Measurements from ENCODE around the gene CD200R1L.

The CD200R1L gene

DNA sequence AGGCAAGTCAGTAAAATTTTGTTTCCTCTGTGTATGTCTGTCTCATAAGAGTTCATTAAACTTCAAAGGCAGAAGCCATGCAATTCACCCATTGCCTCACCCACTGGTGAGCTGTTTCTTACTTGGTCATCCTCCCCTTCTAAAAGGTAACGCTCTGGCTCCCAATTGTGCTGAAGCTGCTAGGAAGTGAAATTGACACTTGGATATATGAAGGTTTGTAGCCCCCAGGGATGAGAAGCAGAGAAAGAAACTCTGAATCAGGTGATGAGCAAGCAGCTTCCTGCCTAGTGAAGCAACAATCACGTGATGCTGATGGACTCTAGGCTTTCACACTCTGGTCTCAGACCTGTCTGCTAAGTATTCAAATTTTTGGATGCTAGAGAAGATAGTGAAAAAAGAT is 70.7 kb downstream of the CD200R1L start:
- Mint-ChIP-seq H3K27ac (no peak overlapping the region), H3K4me1 (peaks cover 13% of the 10 kb centered on the region), H3K4me3 (no peak overlapping the region), H3K27me3 (ENCODE audit: low read depth) (peaks cover 13% of the 10 kb centered on the region), H3K36me3 (ENCODE audit: low read depth) (no peaks in the 10 kb centered on the region), H3K9me3 (no peaks in the 10 kb centered on the region)
- TF ChIP-seq, protein P1, sequence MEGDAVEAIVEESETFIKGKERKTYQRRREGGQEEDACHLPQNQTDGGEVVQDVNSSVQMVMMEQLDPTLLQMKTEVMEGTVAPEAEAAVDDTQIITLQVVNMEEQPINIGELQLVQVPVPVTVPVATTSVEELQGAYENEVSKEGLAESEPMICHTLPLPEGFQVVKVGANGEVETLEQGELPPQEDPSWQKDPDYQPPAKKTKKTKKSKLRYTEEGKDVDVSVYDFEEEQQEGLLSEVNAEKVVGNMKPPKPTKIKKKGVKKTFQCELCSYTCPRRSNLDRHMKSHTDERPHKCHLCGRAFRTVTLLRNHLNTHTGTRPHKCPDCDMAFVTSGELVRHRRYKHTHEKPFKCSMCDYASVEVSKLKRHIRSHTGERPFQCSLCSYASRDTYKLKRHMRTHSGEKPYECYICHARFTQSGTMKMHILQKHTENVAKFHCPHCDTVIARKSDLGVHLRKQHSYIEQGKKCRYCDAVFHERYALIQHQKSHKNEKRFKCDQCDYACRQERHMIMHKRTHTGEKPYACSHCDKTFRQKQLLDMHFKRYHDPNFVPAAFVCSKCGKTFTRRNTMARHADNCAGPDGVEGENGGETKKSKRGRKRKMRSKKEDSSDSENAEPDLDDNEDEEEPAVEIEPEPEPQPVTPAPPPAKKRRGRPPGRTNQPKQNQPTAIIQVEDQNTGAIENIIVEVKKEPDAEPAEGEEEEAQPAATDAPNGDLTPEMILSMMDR (IDR thresholded peaks at IDR 0.05; ENCODE audit: unreplicated experiment in 3 of 3): no peak

DNA sequence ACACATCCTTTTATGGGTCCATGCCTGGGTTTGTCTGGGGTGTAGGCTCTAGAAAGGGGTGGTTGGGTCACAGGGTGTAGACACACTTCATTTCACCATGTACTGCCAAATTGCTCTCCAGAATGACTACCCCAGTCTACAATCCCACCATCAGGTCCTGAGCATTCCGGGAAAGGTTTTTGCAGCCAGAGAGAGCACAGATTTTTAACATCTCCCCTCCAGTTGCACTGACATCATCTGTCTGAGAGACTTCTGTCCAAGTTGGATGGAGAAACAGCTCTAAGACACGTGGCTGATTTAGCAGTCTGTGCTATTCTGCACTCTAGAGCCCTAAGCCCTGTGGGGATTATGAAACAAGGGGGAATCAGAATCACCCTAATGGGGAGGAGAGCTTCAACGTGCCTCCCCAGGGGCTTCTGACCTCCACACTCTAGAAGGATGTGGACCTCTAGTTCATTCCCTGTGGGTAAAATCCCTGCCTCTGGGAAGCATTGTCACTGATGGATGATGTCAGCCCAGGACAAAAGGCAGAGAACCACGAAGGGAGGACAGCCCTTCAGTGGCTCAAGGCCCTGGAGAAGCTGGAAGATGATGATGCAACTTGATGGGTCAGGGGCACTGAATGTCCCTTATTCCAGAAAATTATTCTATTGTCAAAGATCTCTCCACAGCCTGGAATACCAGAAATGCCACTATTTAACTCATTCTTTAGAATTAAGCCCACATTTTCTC is 71.5 kb downstream of the CD200R1L start:
- Mint-ChIP-seq H3K27me3 (ENCODE audit: low read depth) (peaks cover 13% of the 10 kb centered on the region), H3K27ac (no peak overlapping the region), H3K36me3 (ENCODE audit: low read depth) (no peaks in the 10 kb centered on the region), H3K4me3 (no peak overlapping the region), H3K9me3 (no peaks in the 10 kb centered on the region), H3K4me1 (peaks cover 13% of the 10 kb centered on the region)
- TF ChIP-seq, protein P1 (IDR thresholded peaks at IDR 0.05; ENCODE audit: unreplicated experiment in 3 of 3): no peak

GRCh38 chr3:112774293-112774926 is 72.3 kb downstream of the CD200R1L start:
- no peaks in the 10 kb centered on the region for H3K9me3 Mint-ChIP-seq
- H3K27ac Mint-ChIP-seq: peak overlapping the region in 1 of 3 experiments; percentile 3
- H3K4me3 Mint-ChIP-seq: no peak overlapping the region
- TF ChIP-seq, protein P1 (IDR thresholded peaks at IDR 0.05; ENCODE audit: unreplicated experiment in 3 of 3): no peak
- peaks cover 13% of the 10 kb centered on the region for H3K4me1 Mint-ChIP-seq
- H3K36me3 Mint-ChIP-seq (ENCODE audit: low read depth): no peaks in the 10 kb centered on the region
- peaks cover 13% of the 10 kb centered on the region for H3K27me3 Mint-ChIP-seq (ENCODE audit: low read depth)

- Mint-ChIP-seq H3K4me3 (no peak overlapping the region), H3K27me3 (ENCODE audit: low read depth) (peaks cover 12% of the 10 kb centered on the region), H3K27ac (no peak overlapping the region), H3K36me3 (ENCODE audit: low read depth) (no peaks in the 10 kb centered on the region), H3K9me3 (no peaks in the 10 kb centered on the region), H3K4me1 (peaks cover 13% of the 10 kb centered on the region)
- TF ChIP-seq, protein P1 (IDR thresholded peaks at IDR 0.05; ENCODE audit: unreplicated experiment in 3 of 3): no peak
These were observed 72.8 kb downstream of the CD200R1L start for GRCh38 chr3:112773864-112774263.

GRCh38 chr3:112770951-112771350 is 75.7 kb downstream of the CD200R1L start:
- Mint-ChIP-seq H3K27me3 (ENCODE audit: low read depth) (peaks cover 10% of the 10 kb centered on the region), H3K4me3 (no peak overlapping the region), H3K36me3 (ENCODE audit: low read depth) (no peaks in the 10 kb centered on the region), H3K9me3 (no peaks in the 10 kb centered on the region), H3K4me1 (peaks cover 7% of the 10 kb centered on the region), H3K27ac (no peak overlapping the region)
- TF ChIP-seq, protein P1 (IDR thresholded peaks at IDR 0.05; ENCODE audit: unreplicated experiment in 3 of 3): no peak
